OCI-LY1 (cell line): ENCODE measurements around the gene DPY19L1.
"Not testable (repeated sequence)": the region's sequence is repeated elsewhere in the genome, so short reads cannot be mapped to it uniquely, and the experiment has no call there.

Experiments
- H2AFZ ChIP-seq: fragments of 200-600 bp; sonication (generic), shearing (Covaris generic); 2 replicates; pipeline ENCODE4 v1.6.0; 2014; ENCODE audit warnings: antibody characterized with exemption, mild to moderate bottlenecking, low read length
- H3F3A ChIP-seq: fragments of 200-600 bp; sonication (generic), shearing (Covaris generic); 2 replicates; pipeline ENCODE4 v1.6.0; 2014; ENCODE audit warnings: mild to moderate bottlenecking, antibody characterized with exemption, low read length, moderate library complexity; ENCODE audit not compliant: insufficient read depth
- H3K27ac ChIP-seq: fragments of 200-600 bp; sonication (generic); 2 replicates; pipeline ENCODE4 v1.5.1; 2014; ENCODE audit warnings: low read length, mixed run types, mild to moderate bottlenecking, low read depth; ENCODE audit not compliant: poor library complexity, severe bottlenecking
- H3K27me3 ChIP-seq: fragments of 200-600 bp; sonication (generic); 2 replicates; pipeline ENCODE4 v1.6.0; 2014; ENCODE audit warnings: antibody characterized with exemption, mild to moderate bottlenecking, low read length, moderate library complexity; ENCODE audit not compliant: insufficient read depth
- H3K36me3 ChIP-seq: fragments of 200-600 bp; sonication (generic); 2 replicates; pipeline ENCODE4 v1.6.1; 2014; ENCODE audit warnings: mild to moderate bottlenecking, antibody characterized with exemption, low read length, moderate library complexity, mixed read lengths; ENCODE audit not compliant: insufficient read depth
- H3K4me1 ChIP-seq: fragments of 200-600 bp; sonication (generic); 2 replicates; pipeline ENCODE4 v1.5.1; 2014; ENCODE audit warnings: mild to moderate bottlenecking, low read length, moderate library complexity; ENCODE audit not compliant: insufficient read depth, severe bottlenecking
- H3K4me2 ChIP-seq: fragments of 200-600 bp; sonication (generic), shearing (Covaris generic); 2 replicates; pipeline ENCODE4 v1.6.1; 2014; ENCODE audit warnings: low read length
- H3K4me3 ChIP-seq: fragments of 200-600 bp; sonication (generic); 2 replicates; pipeline ENCODE4 v1.5.1; 2014; ENCODE audit warnings: low read length, low read depth, mild to moderate bottlenecking, mixed read lengths; ENCODE audit not compliant: poor library complexity, severe bottlenecking
- H3K79me2 ChIP-seq: fragments of 200-600 bp; shearing (Covaris generic); 2 replicates; pipeline ENCODE4 v1.6.1; 2016; ENCODE audit warnings: mixed run types, low read length, mixed read lengths; ENCODE audit not compliant: insufficient read depth
- H3K9ac ChIP-seq: fragments of 200-600 bp; sonication (generic), shearing (Covaris generic); 2 replicates; pipeline ENCODE4 v1.6.1; 2014; ENCODE audit warnings: mild to moderate bottlenecking, low read length, mixed read lengths
- H3K9me2 ChIP-seq: fragments of 200-600 bp; sonication (generic), shearing (Covaris generic); 2 replicates; pipeline ENCODE4 v1.6.1; 2014; ENCODE audit warnings: low read depth, mild to moderate bottlenecking, low read length, mixed read lengths
- H3K9me3 ChIP-seq: fragments of 200-600 bp; shearing (Covaris generic); 2 replicates; pipeline ENCODE4 v1.6.1; 2014; ENCODE audit warnings: low read length, mixed read lengths
- H4K20me1 ChIP-seq: fragments of 200-600 bp; sonication (generic), shearing (Covaris generic); 2 replicates; pipeline ENCODE4 v1.6.0; 2016; ENCODE audit warnings: mild to moderate bottlenecking, low read length; ENCODE audit not compliant: insufficient read depth
- CTCF ChIP-seq: fragments of 200-600 bp; sonication (generic), shearing (Covaris generic); IDR thresholded peaks from 2 replicates; pipeline ENCODE4 v1.5.1; 2017; ENCODE audit warnings: mild to moderate bottlenecking, antibody characterized with exemption, low read length, moderate library complexity, mixed read lengths
- EZH2 ChIP-seq: fragments of 200-600 bp; sonication (generic), shearing (Covaris generic); IDR thresholded peaks from 2 replicates; pipeline ENCODE4 v1.8.0; 2017; ENCODE audit warnings: borderline replicate concordance, mixed run types, mild to moderate bottlenecking, antibody characterized with exemption, low read length, moderate library complexity, mixed read lengths

Gene DPY19L1

GRCh38 chr7:34982371-34983019 lies 54.8 kb downstream of the DPY19L1 start:
- no peak overlapping the region for H2AFZ ChIP-seq
- no peak for TF ChIP-seq CTCF
- no peak for TF ChIP-seq EZH2
- H3K27me3 ChIP-seq = no peaks in the 10 kb centered on the region
- no peaks in the 10 kb centered on the region for H4K20me1 ChIP-seq
- no peaks in the 10 kb centered on the region for H3K79me2 ChIP-seq
- H3K4me3 ChIP-seq = no peak overlapping the region
- no peak overlapping the region for H3K27ac ChIP-seq
- no peaks in the 10 kb centered on the region for H3K9me2 ChIP-seq
- no peaks in the 10 kb centered on the region for H3K9me3 ChIP-seq
- H3F3A ChIP-seq = no peaks in the 10 kb centered on the region
- H3K4me1 ChIP-seq = no peaks in the 10 kb centered on the region
- no peak overlapping the region for H3K4me2 ChIP-seq
- no peak overlapping the region for H3K9ac ChIP-seq
- no peaks in the 10 kb centered on the region for H3K36me3 ChIP-seq

DNA sequence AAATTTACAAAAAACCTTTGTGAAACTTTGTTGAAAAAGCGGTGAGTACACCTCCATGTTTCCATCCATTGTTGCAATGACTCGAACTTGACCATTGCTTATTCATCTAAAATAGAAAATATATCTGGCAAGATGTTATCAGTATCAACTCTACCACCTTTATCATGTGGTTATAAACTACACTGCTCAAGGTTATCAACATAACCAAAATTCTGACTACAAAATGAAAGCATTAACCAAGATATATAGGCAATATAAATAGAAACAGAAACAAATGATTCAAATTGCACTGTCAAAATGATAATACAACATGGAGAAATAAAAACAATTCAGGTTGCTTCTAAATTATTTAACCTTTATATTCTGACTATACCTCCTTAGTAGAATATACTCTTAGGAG lies 58.2 kb downstream of the DPY19L1 start:
- H3K9me2 ChIP-seq, H3K4me2 ChIP-seq, H3K4me1 ChIP-seq, H3K4me3 ChIP-seq, H3K79me2 ChIP-seq, H2AFZ ChIP-seq, H4K20me1 ChIP-seq, H3K27me3 ChIP-seq, H3K36me3 ChIP-seq, H3K9me3 ChIP-seq, H3K27ac ChIP-seq, H3K9ac ChIP-seq, H3F3A ChIP-seq: not testable (repeated sequence)

- Histone ChIP-seq H3K4me2 (no peak overlapping the region), H3F3A (no peaks in the 10 kb centered on the region), H2AFZ (no peak overlapping the region), H4K20me1 (no peaks in the 10 kb centered on the region), H3K9ac (no peak overlapping the region), H3K9me2 (no peaks in the 10 kb centered on the region), H3K27me3 (no peaks in the 10 kb centered on the region), H3K27ac (no peak overlapping the region), H3K79me2 (no peaks in the 10 kb centered on the region), H3K36me3 (no peaks in the 10 kb centered on the region), H3K4me3 (no peak overlapping the region), H3K9me3 (no peaks in the 10 kb centered on the region), H3K4me1 (no peaks in the 10 kb centered on the region)
- TF ChIP-seq EZH2 = no peak
- no peak for TF ChIP-seq CTCF
These were observed 63.9 kb downstream of the DPY19L1 start for GRCh38 chr7:34973400-34973760.

DNA sequence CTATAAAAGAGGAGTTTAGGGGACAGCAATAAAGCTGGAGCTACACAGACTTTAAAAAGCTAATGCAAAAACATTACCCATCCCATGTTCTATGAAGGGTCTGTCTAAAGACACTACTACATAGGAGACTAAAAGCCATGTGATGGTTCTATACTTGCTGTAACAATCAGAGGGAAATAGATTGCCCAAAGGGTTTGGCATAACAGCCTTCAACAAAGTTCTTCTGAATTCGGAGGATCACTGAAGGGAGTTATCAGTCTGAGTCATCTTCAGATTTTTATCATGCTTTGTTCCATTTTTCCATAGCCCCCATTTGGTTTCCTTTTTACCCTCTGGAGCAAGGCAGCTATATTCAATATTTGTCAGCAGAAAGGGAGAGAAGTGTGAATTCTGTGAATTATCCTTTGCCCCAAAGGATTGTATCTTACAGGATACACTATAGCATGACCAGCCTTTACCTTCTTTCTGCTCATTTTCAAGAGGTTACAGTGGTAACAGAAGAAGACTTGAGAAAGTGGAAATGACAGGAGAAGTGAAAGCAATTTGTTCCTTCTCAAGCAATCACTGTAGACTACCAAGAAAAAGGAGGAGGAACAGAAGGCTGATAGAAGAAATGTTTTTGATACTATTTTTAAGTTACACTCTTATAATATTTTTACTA lies 64.4 kb downstream of the DPY19L1 start:
- not testable (repeated sequence) for H3K4me1 ChIP-seq, H4K20me1 ChIP-seq, H3F3A ChIP-seq, H3K27ac ChIP-seq, H3K4me3 ChIP-seq, H2AFZ ChIP-seq, H3K79me2 ChIP-seq, H3K9me3 ChIP-seq, H3K36me3 ChIP-seq, H3K9ac ChIP-seq, H3K9me2 ChIP-seq, H3K27me3 ChIP-seq, H3K4me2 ChIP-seq

DNA sequence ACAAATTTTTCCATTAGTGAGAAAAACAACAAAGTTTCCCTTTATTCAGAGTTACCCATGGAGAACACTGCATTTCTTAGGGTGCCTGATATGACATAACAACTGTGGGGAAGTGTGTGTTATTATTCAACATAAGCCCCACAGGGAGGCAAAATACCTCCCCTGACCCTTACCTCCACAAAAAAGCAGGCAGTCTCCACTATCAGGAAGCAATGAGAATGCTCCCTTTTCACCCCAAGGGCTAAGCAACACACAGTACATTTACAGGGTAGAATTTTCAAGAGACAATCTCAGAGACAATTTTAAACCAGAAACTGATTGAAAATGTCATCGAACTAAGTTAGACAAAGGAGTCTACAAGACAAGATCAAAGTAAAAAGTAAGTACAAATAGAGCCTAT lies 69.5 kb downstream of the DPY19L1 start:
- not testable (repeated sequence) for H3K27ac ChIP-seq, H3K79me2 ChIP-seq, H3K9me3 ChIP-seq, H3K4me2 ChIP-seq, H3K36me3 ChIP-seq, H3K9ac ChIP-seq, H3K4me1 ChIP-seq, H3K4me3 ChIP-seq, H3K9me2 ChIP-seq, H4K20me1 ChIP-seq, H3F3A ChIP-seq, H3K27me3 ChIP-seq, H2AFZ ChIP-seq

DNA sequence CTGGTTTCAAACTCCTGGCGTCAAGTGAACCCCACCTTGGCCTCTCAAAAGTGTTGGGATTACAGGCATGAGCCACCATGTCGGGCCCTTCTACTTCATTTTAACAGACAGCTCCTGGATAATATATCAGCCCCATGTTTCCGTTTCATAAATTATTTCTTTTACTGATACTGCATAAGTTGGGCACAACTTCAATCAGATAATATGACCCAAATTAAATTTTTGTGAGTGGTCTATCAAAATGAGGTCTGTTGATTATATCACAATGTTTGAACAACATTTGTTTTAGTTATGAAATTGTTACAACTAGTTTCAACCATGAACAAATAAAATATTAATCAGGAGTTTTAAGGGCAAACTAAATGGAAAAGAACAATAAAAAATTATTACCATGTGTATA lies 70.8 kb downstream of the DPY19L1 start:
- not testable (repeated sequence) for H4K20me1 ChIP-seq, H3K27me3 ChIP-seq, H3K9me2 ChIP-seq, H2AFZ ChIP-seq, H3K9ac ChIP-seq, H3K4me1 ChIP-seq, H3K36me3 ChIP-seq, H3K79me2 ChIP-seq, H3F3A ChIP-seq, H3K4me2 ChIP-seq, H3K27ac ChIP-seq, H3K9me3 ChIP-seq, H3K4me3 ChIP-seq
